Hematopoietic multipotent progenitor cell treated with erythropoietin and hydrocortisone succinate and interleukin-3 and kit ligand, for 6 days (in vitro differentiated cells): ENCODE data around the gene PHACTR3.

ENCODE experiments used
- DNase-seq: peaks from one replicate; pipeline ENCODE4 v3.0.0-alpha.2; 2015

The PHACTR3 gene

GRCh38 chr20:59820204-59821041 lies 216.1 kb downstream of the PHACTR3 start:
- no peak for DNase-seq

GRCh38 chr20:59821201-59821600 lies 216.9 kb downstream of the PHACTR3 start:
- DNase-seq, result no peak

GRCh38 chr20:59821788-59822187 lies 217.4 kb downstream of the PHACTR3 start:
- no peak for DNase-seq

GRCh38 chr20:59822291-59823029 lies 218.1 kb downstream of the PHACTR3 start:
- DNase-seq, result no peak

GRCh38 chr20:59823030-59823423 lies 218.7 kb downstream of the PHACTR3 start:
- no peak for DNase-seq

GRCh38 chr20:59823491-59824259 lies 219.3 kb downstream of the PHACTR3 start:
- DNase-seq, result no peak

- DNase-seq, result no peak
Measured at GRCh38 chr20:59824711-59825562, 220.6 kb downstream of the PHACTR3 start.

GRCh38 chr20:59825563-59825920 lies 221.2 kb downstream of the PHACTR3 start:
- DNase-seq, result no peak

GRCh38 chr20:59825944-59826759 lies 221.8 kb downstream of the PHACTR3 start:
- DNase-seq, result no peak

GRCh38 chr20:59827138-59828056 lies 223.1 kb downstream of the PHACTR3 start:
- no peak for DNase-seq

- no peak for DNase-seq
Measured at GRCh38 chr20:59828125-59829053, 224.0 kb downstream of the PHACTR3 start.

- DNase-seq, result no peak
Measured at GRCh38 chr20:59829054-59829785, 224.9 kb downstream of the PHACTR3 start.

GRCh38 chr20:59829786-59830664 lies 225.7 kb downstream of the PHACTR3 start:
- DNase-seq, result no peak

- DNase-seq, result no peak
Measured at GRCh38 chr20:59830665-59831023, 226.3 kb downstream of the PHACTR3 start.

GRCh38 chr20:59831024-59831915 lies 226.9 kb downstream of the PHACTR3 start:
- DNase-seq, result no peak

- DNase-seq, result no peak
Measured at GRCh38 chr20:59831916-59832270, 227.6 kb downstream of the PHACTR3 start.
